ENCODE data around the gene VPS9D1.
"Not testable (repeated sequence)": the region's sequence is repeated elsewhere in the genome, so short reads cannot be mapped to it uniquely, and the experiment has no call there.

VPS9D1 gene

DNA sequence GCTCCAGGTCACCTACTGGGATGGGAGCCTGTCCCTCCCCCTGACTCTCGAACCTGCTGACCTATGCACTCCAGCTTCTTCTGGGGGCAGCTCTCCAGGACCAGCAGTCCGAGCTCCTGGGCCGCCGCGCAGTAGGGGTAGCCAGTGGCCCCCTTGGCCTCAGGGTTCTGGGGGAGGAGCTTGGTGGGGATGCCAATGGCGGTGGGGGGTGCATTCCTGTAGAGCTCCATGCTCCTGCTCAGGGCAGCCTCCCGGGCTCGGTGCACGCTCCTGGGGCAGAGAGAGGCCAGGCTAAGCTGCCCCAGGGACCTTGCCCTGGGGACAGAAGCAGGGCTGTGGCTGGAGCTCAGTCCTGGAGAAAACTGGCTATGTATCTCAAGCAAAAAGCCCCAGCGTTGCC, 11.5 kb downstream of the VPS9D1 start:
- DNase-seq: no peak

DNA sequence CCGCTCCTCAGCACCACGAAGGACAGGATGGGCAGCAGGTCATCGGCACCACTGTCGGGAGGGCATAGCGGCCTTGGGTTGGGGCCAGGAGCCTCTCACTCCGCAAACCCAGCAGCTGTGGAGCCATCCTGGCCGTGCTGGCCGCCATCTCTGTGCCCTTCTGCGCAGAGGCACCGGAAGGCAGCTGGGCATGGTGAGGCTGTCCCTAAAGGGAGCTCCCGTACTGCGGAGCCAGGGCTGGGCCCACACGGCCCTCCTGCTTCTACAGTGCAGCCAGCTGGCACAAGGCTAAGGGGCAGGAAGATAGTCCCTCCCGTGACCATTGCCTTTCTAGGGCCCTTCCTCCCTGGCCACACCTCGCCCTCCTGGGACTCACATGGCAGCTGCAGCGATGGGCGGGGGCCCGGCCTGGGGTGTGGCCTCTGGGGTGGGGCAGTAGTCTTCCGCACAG, 12.2 kb downstream of the VPS9D1 start:
- no peak for DNase-seq

DNA sequence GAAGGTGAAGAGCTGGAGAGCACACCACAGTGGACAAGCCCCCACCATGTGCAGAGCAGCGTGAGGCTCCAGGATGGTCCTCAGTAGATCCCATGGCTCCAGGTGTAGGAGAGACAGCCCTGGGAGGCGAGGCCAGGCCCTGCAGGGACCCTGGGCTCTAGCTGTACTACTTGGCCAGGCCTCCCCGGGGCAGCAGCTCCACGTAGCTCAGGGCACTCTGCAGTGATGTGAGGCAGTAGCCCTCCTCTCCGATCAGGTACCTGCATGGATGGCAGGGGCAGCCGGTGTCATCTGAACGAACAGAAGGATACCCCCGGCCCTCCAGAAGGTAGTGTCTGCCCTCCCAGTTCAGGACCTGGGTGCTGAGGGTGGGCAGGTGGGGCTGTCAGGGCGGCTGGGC, 13.0 kb downstream of the VPS9D1 start:
- DNase-seq: no peak

DNA sequence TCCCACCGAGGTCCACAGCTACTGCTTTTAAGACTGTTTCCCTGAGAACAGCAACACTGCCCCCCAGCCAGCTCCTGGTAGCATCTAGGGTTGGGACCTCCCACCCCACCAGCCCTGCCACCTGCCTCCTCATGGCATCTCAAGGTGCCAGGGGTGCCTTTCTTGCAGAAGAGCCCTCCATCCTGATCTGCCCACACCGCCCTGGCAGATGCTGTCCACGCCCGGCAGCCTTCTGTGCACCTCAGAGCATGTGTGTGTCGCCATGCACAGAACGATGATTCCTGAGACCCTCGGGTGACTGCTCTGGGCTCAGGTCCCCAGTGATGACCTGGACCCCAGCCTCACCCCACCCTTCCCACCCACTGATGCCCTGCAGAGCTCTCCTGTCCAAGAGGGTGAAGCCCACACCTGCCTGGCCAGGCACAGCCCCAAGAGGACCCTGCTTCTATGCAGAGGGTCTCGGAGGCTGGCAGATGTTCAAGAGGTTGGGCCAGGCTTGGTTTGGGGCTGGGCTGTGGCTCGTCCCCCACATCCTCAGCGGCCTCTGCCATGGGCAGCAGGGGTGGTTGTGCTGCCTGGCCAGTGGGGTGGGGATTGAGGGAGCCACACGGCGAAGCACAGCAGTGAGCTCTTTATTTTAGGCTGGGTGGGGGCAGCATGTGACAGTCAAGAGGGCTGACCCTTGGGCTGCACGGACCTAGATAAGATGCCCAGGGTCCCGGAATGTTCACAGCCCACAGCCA, 14.0 kb downstream of the VPS9D1 start:
- DNase-seq: no peak

DNA sequence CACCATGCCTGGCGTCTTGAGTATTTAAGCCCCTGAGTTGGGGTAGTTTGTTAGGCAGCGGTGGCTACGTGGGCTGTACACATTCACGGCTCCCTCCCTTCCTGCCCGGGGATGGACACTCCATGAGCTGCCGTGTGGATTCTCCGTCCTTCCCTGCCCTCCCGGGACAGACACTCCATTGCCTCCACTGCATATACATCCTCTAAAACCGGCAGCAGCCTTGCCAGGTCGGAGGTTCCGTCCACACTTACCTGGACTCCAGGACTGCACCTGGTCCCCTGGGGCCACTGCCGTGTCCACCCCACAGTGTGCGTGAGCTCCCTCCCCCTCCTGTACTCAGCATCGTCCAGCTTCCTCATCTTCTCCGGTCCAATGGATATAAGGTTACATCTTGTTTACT, 15.7 kb downstream of the VPS9D1 start:
- DNase-seq: peak; percentile 7

DNA sequence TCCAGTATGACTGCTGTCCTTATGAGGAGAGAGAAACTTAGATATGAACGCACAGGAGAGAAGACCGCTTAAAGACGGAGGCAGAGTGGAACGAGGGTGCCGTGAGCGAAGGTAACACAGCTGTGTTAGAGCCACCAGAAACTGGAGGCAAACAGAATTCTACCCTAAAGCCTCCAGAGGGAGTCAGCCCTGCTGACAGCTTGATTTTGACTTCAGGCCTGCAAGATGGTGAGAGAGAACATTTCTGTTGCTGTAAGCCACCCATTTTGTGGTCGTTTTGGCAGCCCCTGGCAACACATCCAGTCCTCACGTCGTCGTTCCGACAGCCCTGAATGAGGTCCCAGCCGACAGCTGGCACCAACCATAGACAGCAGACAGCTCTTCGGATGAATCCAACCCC, 16.4 kb downstream of the VPS9D1 start:
- no peak for DNase-seq

DNA sequence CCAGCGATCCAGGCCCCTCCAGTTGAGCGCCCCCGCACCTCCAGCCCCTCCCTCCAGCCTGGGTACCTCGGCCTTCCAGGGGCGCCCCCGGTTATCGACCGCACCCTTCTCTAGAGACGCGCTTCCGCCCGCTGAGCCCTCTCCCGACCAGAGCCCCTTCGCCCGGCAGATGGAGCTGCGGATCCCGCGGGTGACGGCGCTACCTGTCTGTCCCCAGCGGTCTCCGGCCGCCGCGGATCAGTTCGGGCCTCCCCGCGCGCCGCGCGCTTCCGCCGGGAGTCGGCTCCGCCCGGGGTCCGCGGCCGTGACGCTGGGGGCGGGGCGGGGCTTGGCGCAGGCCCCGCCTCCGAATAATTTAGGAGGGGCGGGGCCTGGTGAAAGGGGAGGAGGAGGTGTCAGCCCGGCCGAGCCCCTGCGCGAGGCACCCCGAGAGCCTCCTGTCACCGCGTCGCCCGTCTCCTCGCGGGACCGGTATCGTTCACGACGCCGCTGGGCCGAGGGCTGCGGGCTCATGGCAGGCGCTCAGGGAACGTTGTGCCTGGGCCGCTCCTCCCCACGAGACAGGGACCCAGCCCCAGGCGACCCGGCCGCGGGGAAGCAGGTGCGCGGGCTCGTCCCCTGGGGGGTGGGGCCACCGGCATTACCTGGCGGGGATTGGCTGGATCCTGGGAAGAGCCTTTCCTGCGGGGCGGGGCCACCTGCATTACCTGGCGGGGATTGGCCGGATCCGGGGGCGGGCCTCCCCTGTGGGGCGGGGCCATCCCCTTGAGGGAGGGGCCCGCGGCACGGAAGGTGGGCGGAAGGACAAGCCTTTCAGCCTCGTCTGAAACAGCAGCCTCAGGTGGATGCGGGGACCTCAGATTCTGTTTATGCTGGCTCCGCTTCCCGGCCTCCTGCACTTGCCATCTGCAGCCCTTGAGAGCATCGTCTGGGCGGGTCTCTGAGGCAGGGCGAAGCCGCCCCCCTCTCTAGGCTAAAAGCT, 19.0 kb downstream of the VPS9D1 start, which contains the start of gene SPATA2L:
SPATA2L (minus strand) TSS at position 281 of the 982 bp plus-strand sequence. CDS start 473 bp downstream, outside the sequence.
- DNase-seq: peak; percentile 98

DNA sequence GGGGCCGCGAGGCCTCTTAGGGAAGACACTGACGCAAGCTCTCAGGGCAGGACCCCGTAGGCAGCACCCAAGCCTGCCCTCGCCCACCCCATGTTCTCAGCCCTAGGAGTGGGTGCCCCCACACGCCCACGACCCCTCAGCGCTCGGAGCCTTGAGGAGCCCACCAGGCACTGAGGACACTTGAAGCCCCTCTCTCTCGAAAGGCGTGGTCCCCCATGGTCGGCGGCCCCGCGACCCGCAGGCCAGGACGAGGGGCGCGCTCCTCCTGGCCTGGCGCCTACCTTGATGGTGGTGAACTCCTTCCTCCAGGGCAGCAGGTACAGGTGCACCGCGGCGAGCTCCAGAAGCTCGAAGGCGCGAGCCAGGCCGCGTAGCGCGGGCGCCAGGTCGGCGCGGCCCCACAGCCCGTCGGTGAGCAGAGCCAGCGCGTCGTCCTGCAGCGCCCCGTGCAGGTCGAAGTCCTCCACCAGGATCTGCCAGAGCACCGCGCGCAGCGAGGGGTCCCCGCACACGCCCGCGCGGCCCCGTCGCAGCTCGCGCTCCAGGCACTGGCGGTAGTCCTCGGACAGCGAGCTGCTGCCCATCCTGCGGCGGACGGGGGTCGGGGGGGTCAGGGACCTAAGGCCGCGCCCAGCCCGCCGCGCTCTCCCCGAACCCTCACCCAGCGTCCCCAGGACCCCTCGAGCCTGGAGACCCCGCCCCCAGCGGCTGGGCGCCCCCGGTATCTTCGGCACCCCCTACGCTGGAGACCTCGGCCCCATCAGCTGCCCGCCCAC, 19.9 kb downstream of the VPS9D1 start:
- peak; percentile 61 for DNase-seq

DNA sequence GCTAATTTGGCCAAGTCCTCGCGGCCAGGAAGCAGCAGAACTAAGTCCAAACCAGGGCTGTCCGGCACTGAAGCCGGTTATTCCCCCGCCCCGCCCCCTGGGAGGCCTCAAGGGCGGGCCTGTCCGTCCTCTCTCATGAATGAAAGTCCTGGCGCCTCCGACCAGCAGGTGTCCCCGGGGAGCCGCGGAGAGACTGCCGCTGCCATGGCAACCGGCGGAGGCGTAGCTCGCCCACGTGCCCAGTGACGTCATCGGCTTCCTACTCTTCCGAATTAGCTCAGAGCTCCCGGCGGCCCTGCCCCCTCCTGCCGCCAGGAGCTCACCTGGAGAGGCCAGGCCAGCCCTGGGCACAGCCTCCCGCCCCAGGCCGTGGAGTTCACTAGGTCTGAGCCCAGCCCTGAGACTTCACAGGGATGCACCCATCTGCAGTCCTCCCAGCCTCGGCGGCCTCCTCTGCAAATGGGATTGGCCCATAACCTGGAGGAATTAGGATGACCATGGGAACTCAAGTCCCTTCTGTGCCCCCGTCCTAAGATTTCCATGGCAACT, 20.5 kb downstream of the VPS9D1 start:
- peak; percentile 94 for DNase-seq

DNA sequence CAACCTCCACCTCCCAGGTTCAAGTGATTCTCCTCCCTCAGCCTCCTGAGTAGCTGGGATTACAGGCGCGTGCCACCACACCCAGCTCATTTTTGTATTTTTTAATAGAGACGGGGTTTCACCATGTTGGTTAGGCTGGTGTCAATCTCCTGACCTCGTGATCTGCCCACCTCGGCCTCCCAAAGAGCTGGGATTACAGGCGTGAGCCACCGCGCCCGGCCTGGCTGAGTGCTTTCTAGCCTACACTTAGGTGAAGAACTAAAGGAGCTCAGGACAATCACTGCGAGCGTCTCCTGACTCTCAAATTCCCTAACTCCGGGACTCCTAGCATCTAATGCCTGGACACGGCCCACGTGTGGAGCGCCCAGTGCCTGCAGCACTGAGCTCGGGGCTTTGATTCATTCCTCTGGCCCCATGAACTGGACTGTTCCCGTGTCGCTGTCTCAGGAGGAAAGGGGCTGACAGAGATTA, 21.0 kb downstream of the VPS9D1 start:
- not testable (repeated sequence) for DNase-seq

DNA sequence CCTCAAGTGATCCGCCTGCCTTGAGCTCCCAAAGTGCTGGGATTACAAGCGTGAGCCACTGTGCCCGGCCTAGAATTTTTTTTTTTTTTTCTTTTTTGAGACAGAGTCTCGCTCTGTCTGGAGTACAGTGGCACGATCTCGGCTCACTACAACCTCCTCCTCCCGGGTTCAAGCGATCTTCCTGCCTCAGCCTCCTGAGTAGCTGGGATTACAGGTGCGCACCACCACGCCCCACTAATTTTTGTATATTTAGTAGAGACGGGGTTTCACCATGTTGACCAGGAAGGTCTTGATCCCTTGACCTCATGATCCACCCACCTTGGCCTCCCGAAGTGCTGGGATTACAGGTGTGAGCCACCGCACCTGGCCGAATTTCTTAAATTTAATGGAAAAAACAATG, 22.0 kb downstream of the VPS9D1 start:
- not testable (repeated sequence) for DNase-seq

DNA sequence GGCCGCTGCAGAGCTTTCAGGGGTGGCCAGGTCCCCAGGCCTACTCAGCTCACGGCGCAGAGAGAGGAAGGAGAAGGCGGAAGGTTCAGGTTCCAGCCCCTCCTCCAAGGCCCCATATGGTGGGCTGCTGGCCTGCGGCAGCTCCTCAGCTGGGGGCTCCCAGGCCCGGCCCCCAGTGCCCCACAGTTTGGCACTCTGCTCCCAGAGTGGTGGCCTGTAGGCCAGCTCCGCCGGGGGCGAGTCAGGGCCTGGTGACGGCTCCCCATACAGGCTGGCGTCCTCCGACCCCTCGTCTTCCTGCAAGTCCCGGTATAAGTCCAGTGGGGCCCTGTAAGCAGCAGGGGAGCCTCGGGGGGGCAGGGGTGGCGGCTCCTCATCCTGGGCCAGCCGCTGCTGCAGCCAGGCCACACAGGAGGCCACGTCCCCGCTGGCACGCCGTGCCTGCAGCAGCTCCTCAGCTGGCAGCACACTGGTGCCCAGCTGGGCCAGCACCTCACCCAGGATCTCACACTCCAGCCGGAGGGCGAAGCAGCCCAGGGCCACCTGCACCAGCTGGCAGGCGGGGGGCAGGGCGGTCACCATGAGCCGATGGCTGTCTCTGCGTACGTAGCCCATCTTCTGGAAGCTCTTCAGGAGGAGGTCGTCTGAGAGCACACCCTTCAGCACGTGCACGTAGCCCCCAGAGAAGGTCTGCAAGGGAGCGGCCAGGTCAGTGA, 22.9 kb downstream of the VPS9D1 start:
- no peak for DNase-seq

DNA sequence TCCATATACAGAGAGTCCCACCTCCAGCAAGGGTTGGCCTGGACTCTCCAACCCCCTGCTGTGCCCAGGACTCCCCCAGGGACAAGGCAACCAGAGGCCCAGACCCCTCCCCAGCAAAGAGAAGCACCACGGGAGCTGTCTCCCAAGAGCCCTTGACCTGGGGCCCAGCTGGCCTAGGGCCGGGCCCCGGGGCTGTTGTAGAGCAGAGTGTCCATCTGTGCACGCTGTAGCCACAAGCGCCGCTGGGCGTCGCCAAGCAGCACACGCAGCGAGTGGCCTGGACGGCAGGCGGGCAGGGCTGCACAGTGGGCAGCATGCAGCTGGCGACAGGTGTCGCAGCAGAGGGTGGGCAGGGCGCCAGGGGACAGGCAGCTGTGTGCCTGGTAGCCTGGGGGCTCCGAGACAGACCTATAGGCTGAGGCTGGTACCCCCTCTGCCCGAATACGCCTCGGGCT, 23.5 kb downstream of the VPS9D1 start:
- no peak for DNase-seq

DNA sequence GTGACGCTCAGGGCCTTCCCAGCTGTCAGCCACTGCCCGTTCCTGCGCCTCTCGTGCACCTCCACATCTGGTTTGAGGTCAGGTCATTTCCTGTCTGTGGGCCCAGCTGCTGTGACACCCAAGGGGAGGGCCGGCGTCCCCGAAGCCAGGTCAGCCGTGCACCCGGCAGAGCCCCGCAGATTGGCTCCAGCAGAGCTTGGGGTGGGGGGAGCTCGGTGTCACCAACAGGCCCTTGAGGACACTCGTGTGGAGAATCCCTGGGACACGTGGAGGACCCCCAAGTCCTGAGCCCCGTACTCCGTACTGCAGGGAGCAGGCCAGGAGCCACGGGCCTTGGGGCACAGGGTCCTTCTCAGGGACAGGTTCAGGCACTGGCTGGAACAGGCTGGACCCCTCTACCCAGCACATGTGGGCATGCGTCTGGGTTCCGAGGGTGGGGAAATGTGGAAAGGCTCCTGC, 24.0 kb downstream of the VPS9D1 start:
- DNase-seq: no peak

DNA sequence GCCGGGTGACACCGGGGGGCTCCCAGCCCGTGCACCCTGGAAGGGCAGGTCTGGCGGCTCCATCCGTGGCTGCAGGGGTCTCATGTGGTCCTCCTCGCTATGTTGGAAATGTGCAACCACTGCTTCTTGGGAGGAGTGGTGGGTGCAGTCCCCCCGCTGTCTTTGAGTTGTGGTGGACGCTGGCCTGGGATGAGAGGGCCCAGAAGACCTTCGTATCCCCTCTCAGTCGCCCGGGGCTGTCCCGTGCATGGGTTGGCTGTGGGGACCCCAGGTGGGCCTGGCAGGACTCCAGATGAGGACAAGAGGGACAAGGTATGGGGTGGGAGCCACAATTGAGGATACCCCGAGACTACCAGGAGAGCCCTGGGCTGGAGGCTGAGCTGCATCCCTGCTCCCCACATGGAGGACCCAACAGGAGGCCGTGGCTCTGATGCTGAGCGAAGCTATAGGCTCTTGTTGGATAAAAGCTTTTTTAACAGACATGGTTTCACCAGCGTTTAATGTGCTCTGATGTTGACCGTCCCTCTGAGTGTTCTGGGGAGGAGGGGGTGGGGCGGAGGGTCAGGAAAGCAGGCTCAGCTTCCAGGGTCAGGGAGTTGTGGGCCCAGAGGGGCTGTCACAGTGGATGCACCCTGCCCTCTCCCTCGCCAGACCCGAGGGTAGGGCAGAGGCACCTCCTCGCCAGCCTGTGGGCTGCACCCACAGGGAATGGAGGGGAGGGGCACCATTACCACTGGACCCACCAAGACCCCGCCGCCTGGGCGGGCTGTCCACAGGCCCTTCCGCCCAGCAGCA, 24.6 kb downstream of the VPS9D1 start:
- no peak for DNase-seq

DNA sequence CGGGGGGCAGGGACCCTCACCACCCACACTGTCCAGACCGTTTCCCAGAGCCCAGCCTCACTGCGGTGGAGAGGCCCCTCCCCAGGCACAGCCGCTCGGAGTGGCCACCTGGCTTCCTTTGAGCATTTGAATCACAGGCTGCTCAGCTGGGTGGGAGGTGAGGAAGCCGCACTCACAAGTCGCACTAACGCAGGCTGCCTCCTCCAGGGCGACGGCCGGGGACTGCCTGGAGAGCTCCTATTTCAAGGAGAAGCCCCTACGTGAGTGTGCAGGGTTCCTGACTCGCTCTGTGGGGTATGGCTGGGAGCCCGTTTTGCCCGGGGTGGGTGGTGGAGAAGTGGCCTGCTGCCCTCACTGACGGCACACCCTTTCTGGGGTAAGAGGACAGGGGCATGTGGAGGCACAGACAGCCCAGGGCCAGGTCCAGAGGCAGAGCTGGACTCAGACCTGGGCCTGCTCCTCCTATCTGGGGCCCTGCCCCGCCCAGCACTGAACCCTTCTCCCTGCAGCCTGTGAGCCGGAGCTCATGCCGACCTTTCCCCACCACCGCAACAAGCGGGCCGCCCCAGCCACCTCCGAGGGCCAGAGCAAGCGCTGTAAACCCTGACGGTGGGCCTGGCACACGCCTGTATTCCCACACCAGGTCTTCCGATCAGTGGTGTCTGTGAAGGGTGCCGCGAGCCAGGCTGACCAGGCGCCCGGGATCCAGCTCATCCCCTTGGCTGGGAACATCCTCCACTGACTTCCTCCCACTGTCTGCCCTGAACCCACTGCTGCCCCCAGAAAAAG, 25.4 kb downstream of the VPS9D1 start:
- DNase-seq: no peak

DNA sequence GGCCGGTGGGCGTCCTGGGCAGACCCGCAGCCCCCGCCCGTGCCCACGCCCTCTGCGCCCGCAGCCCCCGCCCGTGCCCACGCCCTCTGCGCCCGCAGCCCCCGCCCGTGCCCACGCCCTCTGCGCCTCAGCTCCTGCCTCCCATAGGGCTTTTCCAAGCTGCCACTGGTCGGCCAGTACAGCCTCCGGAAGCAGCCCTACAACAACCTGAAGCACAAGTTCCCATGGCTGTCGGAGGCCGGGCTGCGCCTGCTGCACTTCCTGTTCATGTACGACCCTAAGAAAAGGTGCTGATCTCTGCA, 26.0 kb downstream of the VPS9D1 start:
- not testable (repeated sequence) for DNase-seq

DNA sequence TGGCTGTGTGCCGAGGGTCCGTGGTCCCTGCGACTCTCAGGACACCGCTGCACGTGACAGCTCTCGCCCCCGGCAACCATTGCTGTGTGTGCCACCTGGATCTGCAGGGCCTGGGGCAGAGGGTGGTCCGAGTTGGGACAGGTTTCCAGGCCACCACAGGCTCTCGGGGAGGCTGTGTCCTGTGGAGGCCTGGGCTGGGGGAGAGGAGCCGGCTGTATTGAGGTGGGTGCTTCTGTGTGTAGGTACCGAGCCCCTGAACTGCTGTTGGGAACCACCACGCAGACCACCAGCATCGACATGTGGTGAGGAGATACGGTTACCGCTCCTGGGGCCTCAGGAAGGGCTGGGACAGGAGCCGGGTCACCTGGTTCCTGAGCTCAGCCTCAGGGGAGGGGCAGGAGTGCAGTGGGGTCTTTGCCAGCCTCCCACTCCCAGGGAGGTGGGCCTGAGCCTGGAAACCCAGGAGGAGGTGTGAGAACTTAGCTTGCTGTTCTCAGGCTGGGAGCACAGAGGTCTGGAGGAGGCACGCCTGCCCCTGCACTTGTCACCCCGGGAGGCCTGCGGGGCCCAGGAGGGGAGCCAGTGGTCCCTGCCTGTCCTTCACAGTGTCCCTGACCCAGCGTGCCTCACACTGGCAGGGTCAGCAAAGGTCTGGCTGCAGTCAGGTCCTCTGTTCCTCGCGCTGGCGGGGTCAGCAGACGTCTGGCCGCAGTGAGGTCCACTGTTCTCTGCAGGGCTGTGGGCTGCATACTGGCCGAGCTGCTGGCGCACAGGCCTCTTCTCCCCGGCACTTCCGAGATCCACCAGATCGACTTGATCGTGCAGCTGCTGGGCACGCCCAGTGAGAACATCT, 26.5 kb downstream of the VPS9D1 start:
- no peak for DNase-seq

DNA sequence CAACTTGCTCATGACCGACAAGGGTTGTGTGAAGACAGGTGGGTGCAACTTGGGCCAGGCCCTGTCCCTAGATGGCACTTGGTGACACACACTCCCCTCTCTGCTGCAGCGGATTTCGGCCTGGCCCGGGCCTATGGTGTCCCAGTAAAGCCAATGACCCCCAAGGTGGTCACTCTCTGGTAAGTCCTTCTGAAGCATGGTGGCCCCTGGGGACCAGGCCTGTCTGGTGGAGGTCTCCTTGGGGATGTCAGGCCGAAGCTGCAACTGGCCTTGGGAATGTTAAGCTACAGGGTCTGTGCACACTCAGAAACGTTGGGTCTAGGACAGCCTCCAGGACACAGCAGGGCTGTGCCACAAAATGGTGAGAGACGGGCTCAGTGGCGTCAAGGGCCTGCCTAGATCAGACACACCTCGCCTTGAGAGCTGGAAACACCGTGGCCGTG, 27.4 kb downstream of the VPS9D1 start:
- DNase-seq: no peak
